K562 (cell line): ENCODE results near the gene NAT14. TPM values are rescaled to one million over a fixed set of nuclear protein-coding genes. Genes with fewer than 3 reads are reported as not detected.

Experiments used
- ADNP ChIP-seq: fragments of 200-800 bp; sonication (Bioruptor generic); IDR thresholded peaks from 2 replicates; pipeline ENCODE4 v1.6.1; 2016; ENCODE audit warnings: missing genetic modification characterization, missing compliant biosample characterization
- CHD2 ChIP-seq: IDR thresholded peaks from 2 replicates; pipeline ENCODE4 v1.6.1; 2011; ENCODE audit warnings: low read depth, low read length
- EGR1 ChIP-seq: fragments of 450-650 bp; conservative IDR thresholded peaks from 2 replicates; pipeline ENCODE4 v1.6.1; 2017; ENCODE audit warnings: mild to moderate bottlenecking
- GATAD2B ChIP-seq: fragments of 450-650 bp; IDR thresholded peaks from 2 replicates; pipeline ENCODE4 v1.6.1; 2017; ENCODE audit warnings: mild to moderate bottlenecking, borderline replicate concordance
- HDAC6 ChIP-seq: IDR thresholded peaks from 2 replicates; pipeline ENCODE4 v1.6.1; 2012; ENCODE audit warnings: low read depth, mild to moderate bottlenecking, control low read depth, inconsistent platforms, low read length, moderate library complexity
- HDAC8 ChIP-seq: fragments of 450-650 bp; IDR thresholded peaks from 2 replicates; pipeline ENCODE4 v1.6.1; 2016; ENCODE audit warnings: mild to moderate bottlenecking, missing genetic modification characterization, moderate library complexity, missing compliant biosample characterization
- HDGF ChIP-seq: fragments of 450-650 bp; IDR thresholded peaks from 2 replicates; pipeline ENCODE4 v1.6.1; 2016
- JUNB ChIP-seq: fragments of 450-650 bp; formaldehyde crosslinking; conservative IDR thresholded peaks from 2 replicates; pipeline ENCODE4 v1.4.0; 2020; ENCODE audit warnings: mild to moderate bottlenecking
- L3MBTL2 ChIP-seq: fragments of 450-650 bp; IDR thresholded peaks from 2 replicates; pipeline ENCODE4 v1.6.1; 2016; ENCODE audit warnings: mild to moderate bottlenecking, moderate library complexity
- NRF1 ChIP-seq, 2 experiments: fragments of 450-650 bp; IDR thresholded peaks in 1 of 2; conservative IDR thresholded peaks in 1 of 2; 2 replicates each; pipeline ENCODE4 v1.6.1; 2014; ENCODE audit warnings: mild to moderate bottlenecking in 2 of 2
- PHF8 ChIP-seq: fragments of 200-600 bp; sonication (generic); IDR thresholded peaks from 2 replicates; pipeline ENCODE4 v1.6.1; 2012; ENCODE audit warnings: mixed run types, mild to moderate bottlenecking, inconsistent platforms, low read length, moderate library complexity, borderline replicate concordance
- POLR3G ChIP-seq: IDR thresholded peaks from 2 replicates; pipeline ENCODE4 v1.6.1; 2011; ENCODE audit not compliant: insufficient read length, insufficient replicate concordance; ENCODE audit errors: extremely low read depth
- PTRF ChIP-seq: fragments of 450-650 bp; IDR thresholded peaks from 2 replicates; pipeline ENCODE4 v1.6.1; 2016; ENCODE audit warnings: mild to moderate bottlenecking, missing genetic modification characterization, missing compliant biosample characterization
- RNF2 ChIP-seq: sonication (generic); IDR thresholded peaks from 2 replicates; pipeline ENCODE4 v1.6.1; 2016
- TCF3 ChIP-seq: sonication (generic); formaldehyde crosslinking; IDR thresholded peaks from 2 replicates; pipeline ENCODE4 v1.4.0; 2020; ENCODE audit warnings: mild to moderate bottlenecking, missing genetic modification reagents
- ZBED1 ChIP-seq: IDR thresholded peaks from 2 replicates; pipeline ENCODE4 v1.6.1; 2014
- ZFP30 ChIP-seq: fragments of 250-450 bp; sonication (Bioruptor Pico); IDR thresholded peaks from 2 replicates; pipeline ENCODE4 v1.8.0; 2022; ENCODE audit warnings: moderate library complexity, mild to moderate bottlenecking, inconsistent platforms, borderline replicate concordance
- ZNF445 ChIP-seq: fragments of 250-450 bp; sonication (Bioruptor Pico); IDR thresholded peaks from 2 replicates; pipeline ENCODE4 v1.4.0; 2020; ENCODE audit warnings: low read depth, mild to moderate bottlenecking, moderate library complexity
- ZNF766 ChIP-seq: fragments of 200-800 bp; sonication (Bioruptor generic); conservative IDR thresholded peaks from 2 replicates; pipeline ENCODE4 v1.6.1; 2016; ENCODE audit warnings: missing genetic modification characterization, missing compliant biosample characterization
- polyA plus RNA-seq, 8 experiments: library from polyadenylated mRNA; depleted of rRNA in 4 of 8; stranded (reverse) in 5 of 8; unstranded in 3 of 8; fragments of >200 nt; fragmentation: Nextera tagmentation in 2 of 8; fragmentation: Illumina TruSeq in 1 of 8; extraction: Ambion mirVana in 2 of 8; extraction: Trizol in 1 of 8; gene quantifications; 2 replicates each; pipeline versions ENCODE4 v1.2.1 to v1.2.3, GENCODE V29; 2011 to 2014; ENCODE audit warnings: inconsistent platforms in 1 of 8, missing spikeins in 1 of 8
- total RNA-seq, 7 experiments: library from RNA; depleted of rRNA in 6 of 7; stranded (reverse); fragments of >200 nt in 6 of 7; fragmentation: Illumina TruSeq in 2 of 7; extraction: Trizol in 2 of 7; gene quantifications; 2 replicates each; pipeline versions ENCODE4 v1.2.1 to v1.2.3, GENCODE V29; 2011 to 2021; ENCODE audit warnings: low replicate concordance in 1 of 7
- TF ChIP-seq, protein P1 (sequence below): fragments of 450-650 bp; IDR thresholded peaks from 2 replicates; pipeline ENCODE4 v1.6.1; 2016; ENCODE audit warnings: low read depth

The NAT14 gene
- total and polyA plus RNA-seq, 9 of the 15 experiments (the other 6 are each of a cell fraction or from before 2014, with no cell fraction given) = 2.4 to 77.0 (median 26.7) TPM

DNA sequence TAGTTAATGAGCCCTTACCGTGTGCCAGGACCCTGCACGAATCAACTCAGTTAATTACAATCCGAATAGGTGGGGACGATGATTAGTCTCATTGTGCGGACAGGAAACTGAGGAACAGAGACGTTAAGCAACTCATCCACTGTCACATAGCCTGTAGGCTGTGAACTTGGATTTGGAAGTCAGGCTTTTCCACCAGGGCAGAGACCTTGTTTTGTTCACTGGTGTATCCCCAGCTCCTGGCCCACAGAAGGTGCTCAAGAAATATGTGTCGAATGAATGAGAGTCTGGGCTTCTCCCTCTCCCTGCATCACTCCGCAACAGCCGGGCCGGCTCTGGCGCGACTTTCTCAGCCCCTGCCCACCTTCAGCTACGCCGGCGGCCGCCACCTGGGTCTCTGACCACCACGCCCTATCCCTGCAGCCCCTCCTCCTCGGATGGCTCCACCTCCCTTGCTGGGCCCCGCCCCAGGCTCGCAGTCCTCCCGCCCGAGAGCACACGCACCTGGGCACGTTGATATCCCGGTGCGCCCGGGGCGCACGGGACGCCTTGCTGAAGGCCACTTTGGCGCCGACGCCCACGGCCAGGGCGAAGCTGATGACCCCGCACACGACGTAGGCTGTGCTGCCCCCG lies 43.2 kb upstream of the NAT14 start (continued):
- TF ChIP-seq, protein P1, sequence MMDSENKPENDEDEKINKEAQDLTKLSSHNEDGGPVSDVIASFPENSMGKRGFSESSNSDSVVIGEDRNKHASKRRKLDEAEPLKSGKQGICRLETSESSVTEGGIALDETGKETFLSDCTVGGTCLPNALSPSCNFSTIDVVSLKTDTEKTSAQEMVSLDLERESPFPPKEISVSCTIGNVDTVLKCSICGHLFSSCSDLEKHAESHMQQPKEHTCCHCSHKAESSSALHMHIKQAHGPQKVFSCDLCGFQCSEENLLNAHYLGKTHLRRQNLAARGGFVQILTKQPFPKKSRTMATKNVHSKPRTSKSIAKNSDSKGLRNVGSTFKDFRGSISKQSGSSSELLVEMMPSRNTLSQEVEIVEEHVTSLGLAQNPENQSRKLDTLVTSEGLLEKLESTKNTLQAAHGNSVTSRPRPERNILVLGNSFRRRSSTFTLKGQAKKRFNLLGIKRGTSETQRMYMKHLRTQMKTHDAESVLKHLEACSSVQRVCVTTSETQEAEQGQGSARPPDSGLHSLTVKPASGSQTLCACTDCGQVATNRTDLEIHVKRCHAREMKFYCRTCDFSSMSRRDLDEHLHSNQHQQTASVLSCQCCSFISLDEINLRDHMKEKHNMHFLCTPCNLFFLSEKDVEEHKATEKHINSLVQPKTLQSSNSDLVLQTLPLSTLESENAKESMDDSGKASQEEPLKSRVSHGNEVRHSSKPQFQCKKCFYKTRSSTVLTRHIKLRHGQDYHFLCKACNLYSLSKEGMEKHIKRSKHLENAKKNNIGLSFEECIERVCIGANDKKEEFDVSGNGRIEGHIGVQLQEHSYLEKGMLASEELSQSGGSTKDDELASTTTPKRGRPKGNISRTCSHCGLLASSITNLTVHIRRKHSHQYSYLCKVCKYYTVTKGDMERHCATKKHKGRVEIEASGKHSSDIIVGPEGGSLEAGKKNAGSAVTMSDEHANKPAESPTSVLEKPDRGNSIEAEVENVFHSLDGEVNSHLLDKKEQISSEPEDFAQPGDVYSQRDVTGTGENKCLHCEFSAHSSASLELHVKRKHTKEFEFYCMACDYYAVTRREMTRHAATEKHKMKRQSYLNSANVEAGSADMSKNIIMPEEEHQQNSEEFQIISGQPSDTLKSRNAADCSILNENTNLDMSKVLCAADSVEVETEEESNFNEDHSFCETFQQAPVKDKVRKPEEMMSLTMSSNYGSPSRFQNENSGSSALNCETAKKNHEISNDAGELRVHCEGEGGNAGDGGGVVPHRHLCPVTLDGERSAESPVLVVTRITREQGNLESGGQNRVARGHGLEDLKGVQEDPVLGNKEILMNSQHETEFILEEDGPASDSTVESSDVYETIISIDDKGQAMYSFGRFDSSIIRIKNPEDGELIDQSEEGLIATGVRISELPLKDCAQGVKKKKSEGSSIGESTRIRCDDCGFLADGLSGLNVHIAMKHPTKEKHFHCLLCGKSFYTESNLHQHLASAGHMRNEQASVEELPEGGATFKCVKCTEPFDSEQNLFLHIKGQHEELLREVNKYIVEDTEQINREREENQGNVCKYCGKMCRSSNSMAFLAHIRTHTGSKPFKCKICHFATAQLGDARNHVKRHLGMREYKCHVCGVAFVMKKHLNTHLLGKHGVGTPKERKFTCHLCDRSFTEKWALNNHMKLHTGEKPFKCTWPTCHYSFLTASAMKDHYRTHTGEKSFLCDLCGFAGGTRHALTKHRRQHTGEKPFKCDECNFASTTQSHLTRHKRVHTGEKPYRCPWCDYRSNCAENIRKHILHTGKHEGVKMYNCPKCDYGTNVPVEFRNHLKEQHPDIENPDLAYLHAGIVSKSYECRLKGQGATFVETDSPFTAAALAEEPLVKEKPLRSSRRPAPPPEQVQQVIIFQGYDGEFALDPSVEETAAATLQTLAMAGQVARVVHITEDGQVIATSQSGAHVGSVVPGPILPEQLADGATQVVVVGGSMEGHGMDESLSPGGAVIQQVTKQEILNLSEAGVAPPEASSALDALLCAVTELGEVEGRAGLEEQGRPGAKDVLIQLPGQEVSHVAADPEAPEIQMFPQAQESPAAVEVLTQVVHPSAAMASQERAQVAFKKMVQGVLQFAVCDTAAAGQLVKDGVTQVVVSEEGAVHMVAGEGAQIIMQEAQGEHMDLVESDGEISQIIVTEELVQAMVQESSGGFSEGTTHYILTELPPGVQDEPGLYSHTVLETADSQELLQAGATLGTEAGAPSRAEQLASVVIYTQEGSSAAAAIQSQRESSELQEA = no peak
- TF ChIP-seq GATAD2B (no peak), TCF3 (no peak), HDGF (no peak), JUNB (CRISPR knock-in tag) (no peak), HDAC6 (peak; percentile 80; the same call in 1 of the 2 replicates), ADNP (no peak), ZNF445 (CRISPR knock-in tag) (no peak), ZBED1 (no peak), CHD2 (no peak), L3MBTL2 (peak; percentile 20; the same call in 1 of the 2 replicates), ZFP30 (CRISPR knock-in tag) (no peak), ZNF766 (CRISPR knock-in tag) (no peak), NRF1 (conservative IDR thresholded peaks at IDR 0.05 in 1 of 2, IDR thresholded peaks at IDR 0.05 in 1 of 2) (0 out of 4 replicates have a peak, but pooled peaks of 1 of the 2 experiments have one; percentile 11), PHF8 (0 out of 2 replicates have a peak, but pooled peaks have one; percentile 2), EGR1 (0 out of 2 replicates have a peak, but pooled peaks have one; percentile 6), HDAC8 (no peak), POLR3G (no peak), PTRF (no peak), RNF2 (no peak)
